ENCODE results near the gene TSR3.

The TSR3 gene

GRCh38 chr16:1354815-1355540 lies 3.3 kb upstream of the TSR3 start:
- no peak for DNase-seq (ENCODE audit: low read depth in 3 of 3)

- DNase-seq (ENCODE audit: low read depth in 3 of 3) = no peak
These were observed 480 bp downstream of the TSR3 start for GRCh38 chr16:1351215-1351581.

DNA sequence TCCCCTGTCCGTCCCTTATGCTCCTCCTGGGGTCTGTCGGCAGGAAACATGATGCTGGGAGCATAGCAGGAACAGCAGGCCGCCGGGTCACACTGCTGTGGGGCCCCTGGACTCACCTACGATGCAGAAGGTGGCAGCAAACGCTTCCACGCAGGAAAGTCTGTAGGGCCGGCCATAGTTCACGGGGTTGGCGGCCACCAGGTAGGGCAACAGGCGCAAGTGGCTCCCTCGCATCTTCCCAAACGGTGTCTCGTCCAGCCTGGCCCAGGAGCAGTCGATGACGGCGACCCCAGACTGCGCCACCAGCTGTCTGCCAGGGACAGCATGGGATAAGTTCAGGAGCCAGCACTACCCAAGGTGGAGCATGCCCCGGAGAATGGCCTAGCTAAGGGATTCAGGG lies 987 bp downstream of the TSR3 start:
- no peak for DNase-seq (ENCODE audit: low read depth in 3 of 3)

- no peak for DNase-seq (ENCODE audit: low read depth in 3 of 3)
These were observed 1.7 kb downstream of the TSR3 start for GRCh38 chr16:1349951-1350350.

- no peak for DNase-seq (ENCODE audit: low read depth in 3 of 3)
These were observed 2.3 kb downstream of the TSR3 start for GRCh38 chr16:1349351-1349750.

GRCh38 chr16:1348926-1349325 lies 2.8 kb downstream of the TSR3 start:
- no peak for DNase-seq (ENCODE audit: low read depth in 3 of 3)

GRCh38 chr16:1348441-1348840 lies 3.2 kb downstream of the TSR3 start:
- DNase-seq (ENCODE audit: low read depth in 3 of 3) = no peak

- DNase-seq (ENCODE audit: low read depth in 3 of 3) = no peak
These were observed 3.7 kb downstream of the TSR3 start for GRCh38 chr16:1347962-1348361.

GRCh38 chr16:1347286-1347855 lies 4.3 kb downstream of the TSR3 start:
- DNase-seq (ENCODE audit: low read depth in 3 of 3) = no peak

DNA sequence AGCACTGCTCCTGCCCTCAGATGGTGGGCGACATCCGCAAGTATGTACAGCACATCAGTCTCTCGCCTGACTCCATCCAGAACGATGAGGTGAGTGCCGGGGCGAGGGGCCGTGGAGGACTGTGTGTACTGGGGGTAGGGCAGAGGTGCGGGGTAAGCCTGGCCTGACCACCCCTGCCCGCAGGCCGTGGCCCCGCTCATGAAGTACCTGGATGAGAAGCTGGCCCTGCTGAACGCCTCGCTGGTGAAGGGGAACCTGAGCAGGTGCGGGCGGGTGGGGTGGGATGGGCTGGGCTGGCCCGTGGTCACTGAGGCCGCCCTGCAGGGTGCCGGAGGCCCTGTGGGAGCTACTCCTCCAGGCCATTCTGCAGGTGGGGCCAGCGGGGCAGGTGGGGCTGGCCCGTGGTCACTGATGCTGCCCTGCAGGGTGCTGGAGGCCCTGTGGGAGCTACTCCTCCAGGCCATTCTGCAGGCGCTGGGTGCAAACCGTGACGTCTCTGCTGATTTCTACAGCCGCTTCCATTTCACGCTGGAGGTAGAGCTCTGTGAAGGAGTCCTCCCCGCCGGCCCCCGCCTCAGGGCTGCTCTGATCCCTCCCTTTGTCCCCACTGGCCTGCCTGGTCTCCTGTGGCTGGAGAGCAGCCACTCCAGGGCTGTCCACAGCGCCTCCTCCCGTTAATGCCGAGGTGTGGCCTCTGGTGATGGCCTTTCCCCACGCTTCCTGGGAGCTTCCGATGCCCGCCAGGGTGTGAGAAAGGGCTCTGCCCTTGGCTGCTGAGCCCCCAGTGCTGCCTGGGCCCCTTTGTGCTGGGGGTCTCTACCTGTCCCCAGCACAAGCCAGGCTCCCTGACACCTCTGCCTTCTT lies 5.0 kb downstream of the TSR3 start:
- DNase-seq (ENCODE audit: low read depth in 3 of 3) = no peak

- DNase-seq (ENCODE audit: low read depth in 3 of 3) = no peak
These were observed 5.8 kb downstream of the TSR3 start for GRCh38 chr16:1345651-1346421.

DNA sequence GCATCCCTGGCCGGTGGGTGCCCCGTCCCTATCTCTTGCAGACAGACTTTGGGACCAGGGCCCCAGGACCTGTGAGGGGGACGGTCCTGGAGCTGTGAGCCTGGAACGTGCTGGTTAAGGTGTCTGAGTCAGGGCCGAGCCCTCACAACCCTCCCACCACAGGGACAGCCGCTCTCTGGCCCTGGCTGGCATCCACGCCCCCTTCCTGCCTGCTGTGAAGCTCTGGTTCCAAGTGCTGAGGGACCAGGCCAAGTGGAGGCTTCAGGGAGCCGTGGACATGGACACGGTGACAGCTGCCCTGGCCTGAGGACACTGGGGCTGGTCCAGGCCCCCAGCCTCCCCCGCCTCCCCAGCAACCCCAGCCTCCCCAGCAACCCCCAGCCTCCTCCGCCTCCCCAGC lies 6.6 kb downstream of the TSR3 start:
- DNase-seq (ENCODE audit: low read depth in 3 of 3) = no peak

GRCh38 chr16:1344499-1344898 lies 7.2 kb downstream of the TSR3 start:
- DNase-seq (ENCODE audit: low read depth in 3 of 3) = no peak

DNA sequence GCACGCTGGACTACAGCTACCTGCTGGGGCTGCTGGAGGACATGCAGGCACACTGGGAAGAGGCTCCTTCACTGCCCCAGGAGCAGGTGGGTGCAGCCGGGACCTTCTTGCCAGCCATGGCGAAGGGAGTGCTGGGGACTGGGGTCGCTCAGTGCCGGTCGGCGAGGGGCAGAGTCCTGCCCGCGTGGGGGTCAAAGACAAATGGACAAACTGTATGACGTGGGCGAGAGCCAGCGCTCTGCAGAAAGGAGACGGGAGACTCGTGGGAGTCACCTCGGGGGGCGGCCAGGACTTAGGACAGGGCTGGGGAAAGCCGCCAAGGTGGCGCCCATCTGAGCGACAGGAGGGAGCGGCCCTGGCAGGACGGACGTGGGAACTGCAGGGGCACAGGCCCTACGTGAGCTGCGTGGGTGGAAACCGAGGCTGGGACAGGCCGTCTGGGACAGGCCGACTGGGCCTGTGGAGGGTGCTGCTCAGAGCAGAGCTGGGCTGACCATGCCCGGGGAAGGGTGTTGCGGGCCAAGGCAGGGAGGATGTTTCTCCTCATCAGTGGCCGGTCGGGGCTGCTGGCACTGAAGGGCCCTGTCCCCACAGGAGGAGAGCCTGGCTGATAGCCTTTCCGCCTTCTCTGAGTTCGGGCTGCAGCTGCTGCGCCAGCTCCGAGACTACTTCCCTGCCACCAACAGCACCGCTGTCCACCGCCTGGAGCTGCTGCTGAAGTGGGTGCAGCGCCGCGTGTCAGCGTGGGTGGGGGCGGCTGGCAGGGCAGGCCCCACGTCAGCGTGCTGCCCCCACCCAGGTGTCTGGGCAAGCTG lies 8.0 kb downstream of the TSR3 start:
- no peak for DNase-seq (ENCODE audit: low read depth in 3 of 3)

- peak; percentile 78 to 93 (median 81) for DNase-seq (ENCODE audit: low read depth in 3 of 3)
These were observed 8.9 kb downstream of the TSR3 start for GRCh38 chr16:1342526-1343427.

- no peak for DNase-seq (ENCODE audit: low read depth in 3 of 3)
These were observed 9.9 kb downstream of the TSR3 start for GRCh38 chr16:1341495-1342420.

- DNase-seq (ENCODE audit: low read depth in 3 of 3) = no peak
These were observed 10.8 kb downstream of the TSR3 start for GRCh38 chr16:1340730-1341494.

Data from stimulated activated CD4-positive, alpha-beta T cell treated with anti-CD3 and anti-CD28 coated beads, TNF-alpha, amount 100 ng/mL, for 24 hours (primary cell).